Nephron progenitor cell (in vitro differentiated cells): ENCODE results near the gene MFRP.
A peak's percentile ranks its signal among the peaks of the same experiment; 100 is the strongest.

ENCODE experiments used
- DNase-seq: peaks from one replicate; pipeline ENCODE4 v3.0.0; 2021
- H3K27ac Mint-ChIP-seq: 2 replicates; pipeline ENCODE4 v1.8.0; 2021; ENCODE audit warnings: mild to moderate bottlenecking, moderate library complexity, mixed read lengths
- H3K27me3 Mint-ChIP-seq: 2 replicates; pipeline ENCODE4 v1.8.0; 2021; ENCODE audit warnings: mild to moderate bottlenecking, low read depth, mixed read lengths; ENCODE audit not compliant: poor library complexity
- H3K36me3 Mint-ChIP-seq: 2 replicates; pipeline ENCODE4 v1.8.0; 2021; ENCODE audit warnings: low read depth, mixed read lengths
- H3K4me1 Mint-ChIP-seq: 2 replicates; pipeline ENCODE4 v1.8.0; 2021; ENCODE audit warnings: mixed read lengths
- H3K4me3 Mint-ChIP-seq: 2 replicates; pipeline ENCODE4 v1.8.0; 2021; ENCODE audit warnings: mild to moderate bottlenecking, moderate library complexity, mixed read lengths
- H3K9me3 Mint-ChIP-seq: 2 replicates; pipeline ENCODE4 v1.8.0; 2021; ENCODE audit warnings: mild to moderate bottlenecking, moderate library complexity, mixed read lengths
- TF ChIP-seq, protein P1 (sequence below): fragments of 200-600 bp; sonication (generic); IDR thresholded peaks from 2 replicates; pipeline ENCODE4 v1.5.0; 2021; ENCODE audit warnings: antibody characterized with exemption

MFRP gene

DNA sequence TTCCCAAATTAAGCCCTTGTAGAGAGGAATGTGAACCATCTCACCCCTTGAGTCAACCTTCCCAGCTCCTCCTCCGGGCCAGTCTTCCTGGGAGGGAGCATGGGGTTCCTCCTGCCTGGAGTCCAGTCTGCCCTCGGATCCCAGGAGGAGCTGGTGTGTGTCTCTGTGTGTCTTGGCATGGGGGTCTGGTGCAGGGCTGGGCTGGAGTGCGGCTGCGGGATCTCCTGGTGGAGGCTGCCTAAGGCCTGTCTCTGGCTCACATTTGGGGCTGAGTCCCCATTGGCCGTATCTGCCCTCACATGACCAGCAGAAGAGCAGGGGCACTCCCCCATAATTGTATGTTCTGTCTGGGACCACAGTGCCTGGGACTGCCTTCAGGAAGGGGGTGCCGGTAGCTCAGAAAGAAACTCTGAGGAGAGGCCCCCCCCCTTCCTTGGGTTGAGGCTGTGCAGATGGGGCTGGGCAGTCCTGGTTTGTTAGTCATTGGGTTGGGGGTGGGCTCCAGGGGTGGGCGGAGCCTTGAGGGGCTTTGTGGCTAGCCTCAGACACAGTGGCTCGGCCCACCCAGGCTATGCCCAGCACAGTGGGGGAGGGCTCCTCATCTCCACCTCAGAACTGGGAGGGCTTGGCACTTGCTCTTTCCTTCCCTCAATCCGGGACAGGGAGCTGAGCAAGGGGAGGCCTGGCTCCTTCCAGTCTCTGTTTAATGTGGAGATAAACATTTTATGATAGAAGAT, 8.8 kb downstream of the MFRP start:
- DNase-seq: peak; percentile 50
- peaks cover 38% of the 10 kb centered on the region for H3K27me3 Mint-ChIP-seq
- H3K36me3 Mint-ChIP-seq: peaks cover 12% of the 10 kb centered on the region
- H3K9me3 Mint-ChIP-seq: no peaks in the 10 kb centered on the region
- peak overlapping the region; percentile 95 for H3K27ac Mint-ChIP-seq
- peak overlapping the region; percentile 100 for H3K4me3 Mint-ChIP-seq
- H3K4me1 Mint-ChIP-seq: peaks cover 66% of the 10 kb centered on the region
- TF ChIP-seq, protein P1, sequence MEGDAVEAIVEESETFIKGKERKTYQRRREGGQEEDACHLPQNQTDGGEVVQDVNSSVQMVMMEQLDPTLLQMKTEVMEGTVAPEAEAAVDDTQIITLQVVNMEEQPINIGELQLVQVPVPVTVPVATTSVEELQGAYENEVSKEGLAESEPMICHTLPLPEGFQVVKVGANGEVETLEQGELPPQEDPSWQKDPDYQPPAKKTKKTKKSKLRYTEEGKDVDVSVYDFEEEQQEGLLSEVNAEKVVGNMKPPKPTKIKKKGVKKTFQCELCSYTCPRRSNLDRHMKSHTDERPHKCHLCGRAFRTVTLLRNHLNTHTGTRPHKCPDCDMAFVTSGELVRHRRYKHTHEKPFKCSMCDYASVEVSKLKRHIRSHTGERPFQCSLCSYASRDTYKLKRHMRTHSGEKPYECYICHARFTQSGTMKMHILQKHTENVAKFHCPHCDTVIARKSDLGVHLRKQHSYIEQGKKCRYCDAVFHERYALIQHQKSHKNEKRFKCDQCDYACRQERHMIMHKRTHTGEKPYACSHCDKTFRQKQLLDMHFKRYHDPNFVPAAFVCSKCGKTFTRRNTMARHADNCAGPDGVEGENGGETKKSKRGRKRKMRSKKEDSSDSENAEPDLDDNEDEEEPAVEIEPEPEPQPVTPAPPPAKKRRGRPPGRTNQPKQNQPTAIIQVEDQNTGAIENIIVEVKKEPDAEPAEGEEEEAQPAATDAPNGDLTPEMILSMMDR: no peak

DNA sequence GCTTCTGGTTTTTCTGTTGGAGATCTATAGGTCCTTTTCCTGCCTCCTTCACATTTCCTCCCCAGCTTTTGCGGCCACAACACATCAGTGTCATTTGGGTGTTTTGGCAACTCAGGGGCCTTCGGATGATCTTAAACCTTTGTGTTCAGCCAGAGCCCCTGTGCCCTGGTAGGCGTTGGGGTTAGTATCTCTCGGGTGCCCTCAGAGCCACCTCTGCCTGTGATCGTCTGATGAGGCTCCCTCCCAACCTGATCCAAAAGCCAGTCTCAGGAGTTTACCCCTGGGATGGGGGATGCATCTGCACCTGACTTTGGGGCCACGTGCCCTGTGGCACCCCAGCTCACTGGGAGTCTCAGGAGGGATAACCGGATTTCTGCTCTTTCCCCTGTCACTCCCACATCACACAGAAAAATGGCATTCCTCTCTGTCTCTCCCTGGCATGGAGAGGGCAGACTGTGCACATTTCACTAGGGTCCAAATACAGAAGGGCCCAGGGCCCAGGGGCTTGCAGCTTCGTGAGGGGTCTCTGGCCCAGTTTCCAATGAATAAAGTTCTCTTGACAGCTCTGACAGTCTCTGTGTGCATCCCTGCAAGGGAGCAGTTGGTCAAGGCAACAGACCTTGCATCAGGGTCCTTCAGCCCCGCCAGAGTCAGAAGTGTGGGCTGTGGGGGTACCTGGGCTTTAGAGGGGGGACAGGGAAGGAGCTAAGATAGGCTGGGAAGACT, 9.6 kb downstream of the MFRP start:
- H3K27me3 Mint-ChIP-seq: peaks cover 29% of the 10 kb centered on the region
- peak overlapping the region; percentile 95 for H3K27ac Mint-ChIP-seq
- no peaks in the 10 kb centered on the region for H3K9me3 Mint-ChIP-seq
- peaks cover 70% of the 10 kb centered on the region for H3K4me1 Mint-ChIP-seq
- no peak for DNase-seq
- peaks cover 12% of the 10 kb centered on the region for H3K36me3 Mint-ChIP-seq
- TF ChIP-seq, protein P1: no peak
- peak overlapping the region; percentile 100 for H3K4me3 Mint-ChIP-seq

- TF ChIP-seq, protein P1: no peak
- Mint-ChIP-seq H3K27me3 (peaks cover 24% of the 10 kb centered on the region), H3K9me3 (no peaks in the 10 kb centered on the region), H3K4me1 (peaks cover 67% of the 10 kb centered on the region), H3K4me3 (peak overlapping the region; percentile 100), H3K27ac (no peak overlapping the region), H3K36me3 (peaks cover 12% of the 10 kb centered on the region)
- no peak for DNase-seq
Measured at GRCh38 chr11:119335655-119336543, 10.6 kb downstream of the MFRP start.

DNA sequence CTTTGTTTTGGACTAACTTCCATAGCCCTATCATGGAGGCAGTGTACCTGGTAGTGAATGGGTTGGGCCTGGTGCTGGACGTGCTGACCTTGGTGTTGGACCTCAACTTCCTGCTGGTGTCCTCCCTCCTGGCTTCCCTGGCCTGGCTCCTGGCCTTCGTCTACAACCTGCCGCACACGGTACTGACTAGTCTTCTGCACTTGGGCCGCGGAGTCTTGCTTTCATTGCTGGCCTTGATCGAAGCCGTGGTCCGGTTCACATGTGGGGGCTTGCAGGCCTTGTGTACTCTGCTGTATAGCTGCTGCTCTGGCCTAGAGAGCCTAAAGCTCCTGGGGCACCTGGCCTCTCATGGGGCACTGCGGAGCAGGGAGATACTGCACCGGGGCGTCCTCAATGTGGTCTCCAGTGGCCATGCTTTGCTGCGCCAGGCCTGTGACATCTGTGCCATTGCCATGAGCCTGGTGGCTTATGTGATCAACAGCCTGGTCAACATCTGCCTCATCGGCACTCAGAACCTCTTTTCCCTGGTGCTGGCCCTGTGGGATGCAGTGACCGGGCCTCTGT, 11.3 kb downstream of the MFRP start:
- Mint-ChIP-seq H3K27ac (peak overlapping the region; percentile 100), H3K36me3 (peaks cover 12% of the 10 kb centered on the region), H3K4me3 (peak overlapping the region; percentile 100), H3K4me1 (peaks cover 64% of the 10 kb centered on the region), H3K27me3 (peaks cover 24% of the 10 kb centered on the region), H3K9me3 (no peaks in the 10 kb centered on the region)
- TF ChIP-seq, protein P1: no peak
- DNase-seq: no peak

DNA sequence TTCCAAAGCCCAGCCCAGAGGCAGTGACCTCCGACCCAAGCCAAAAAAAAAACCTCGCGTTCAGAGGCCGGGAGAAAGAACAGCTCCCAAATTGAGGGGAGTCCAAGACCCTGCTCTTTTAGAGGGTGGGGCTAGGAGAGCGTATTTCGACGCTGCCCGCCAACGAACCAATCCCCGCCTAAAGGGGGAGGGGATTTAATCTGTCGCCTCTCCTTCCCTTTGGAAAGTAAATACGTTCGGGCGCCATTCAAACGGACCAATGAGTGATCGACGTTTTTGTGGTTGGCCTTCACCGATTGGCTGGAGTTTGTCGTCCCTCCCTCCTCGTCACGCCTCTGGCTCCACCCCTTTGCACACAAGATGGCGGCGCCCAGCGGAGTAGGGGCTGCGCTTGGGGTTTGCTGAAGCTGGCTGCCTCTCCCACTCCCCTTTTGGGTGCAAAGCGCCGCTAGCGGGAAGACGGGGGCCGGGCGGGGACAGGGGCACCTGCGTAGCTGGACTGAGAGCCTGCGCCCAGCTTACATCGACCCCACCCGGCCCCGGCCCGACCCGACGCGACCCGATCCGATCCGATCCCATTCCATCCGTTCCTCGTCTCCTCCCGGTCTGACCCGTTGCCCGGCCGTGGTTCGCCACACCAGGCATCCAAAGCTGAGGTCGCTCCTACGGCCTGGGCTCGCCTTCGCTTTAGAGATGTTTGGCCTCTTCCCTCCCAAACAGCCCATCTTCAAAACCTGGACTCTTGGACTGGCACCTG, 12.2 kb downstream of the MFRP start, which contains the start of gene RNF26:
TSS of gene RNF26 (plus strand) at position 354 of the 757 bp plus-strand sequence. CDS start 596 bp downstream, outside the sequence.
- H3K27me3 Mint-ChIP-seq: peaks cover 29% of the 10 kb centered on the region
- peak within 1 kb of the TSS; percentile 100 for H3K27ac Mint-ChIP-seq
- peaks cover 63% of the 10 kb centered on the region for H3K4me1 Mint-ChIP-seq
- peak within 1 kb of the TSS; percentile 100 for H3K4me3 Mint-ChIP-seq
- H3K9me3 Mint-ChIP-seq: no peaks in the 10 kb centered on the region
- peak; percentile 93 for DNase-seq
- TF ChIP-seq, protein P1: no peak
- peaks cover 12% of the 10 kb centered on the region for H3K36me3 Mint-ChIP-seq
